Measurements from ENCODE around the gene CCL5. TPM values are rescaled to one million over a fixed set of nuclear protein-coding genes. Genes with fewer than 3 reads are reported as not detected.

Gene CCL5
- total RNA-seq, 6 donors from 2014 or later, result 11.5 to 17.6 (median 15.3) TPM

DNA sequence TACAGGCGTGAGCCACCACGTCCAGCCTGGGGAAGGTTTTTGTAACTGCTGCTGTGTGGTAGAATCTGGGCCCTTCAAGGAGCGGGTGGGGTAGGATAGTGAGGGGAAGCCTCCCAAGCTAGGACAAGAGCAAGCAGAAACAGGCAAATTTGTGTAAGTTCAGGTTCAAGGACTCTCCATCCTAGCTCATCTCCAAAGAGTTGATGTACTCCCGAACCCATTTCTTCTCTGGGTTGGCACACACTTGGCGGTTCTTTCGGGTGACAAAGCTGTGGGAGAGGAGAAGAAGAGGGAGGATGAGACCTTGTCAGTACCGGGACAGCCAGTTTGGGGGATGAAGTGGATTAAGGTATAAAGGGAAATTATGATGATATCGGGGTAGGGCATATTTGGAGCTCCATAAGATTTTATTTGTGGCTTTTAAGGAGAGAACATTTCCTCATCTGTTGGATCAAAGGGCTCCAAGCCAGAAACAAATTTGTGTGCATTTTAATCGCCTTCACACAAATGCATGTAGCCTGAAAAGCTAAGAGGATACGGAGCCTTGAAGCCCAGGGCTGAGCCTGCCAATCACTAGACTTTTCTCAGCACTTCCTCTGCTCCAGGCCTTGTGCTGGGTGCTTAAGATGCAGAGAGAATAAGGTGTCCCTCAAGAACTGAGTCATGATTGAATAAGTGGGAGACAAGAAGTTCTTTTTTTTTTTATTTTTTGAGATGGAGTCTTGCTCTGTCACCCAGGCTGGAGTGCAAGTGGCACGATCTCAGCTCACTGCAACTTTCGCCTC is 7.8 kb downstream of the CCL5 start:
- ATAC-seq (ENCODE audit: low FRiP score in 2 of 2) (no peak), DNase-seq (no peak)
- TF ChIP-seq EP300 (IDR thresholded peaks at IDR 0.05), result no peak
- no peak for TF ChIP-seq POLR2A (IDR thresholded peaks at IDR 0.05)
- TF ChIP-seq POLR2AphosphoS5 (IDR thresholded peaks at IDR 0.05), result no peak
- TF ChIP-seq CTCF (IDR thresholded peaks at IDR 0.05), result no peak
- H3K4me1 ChIP-seq, result no peaks in the 10 kb centered on the region
- no peaks in the 10 kb centered on the region for H3K36me3 ChIP-seq
- no peak overlapping the region for H3K27ac ChIP-seq
- WGBS, 2 donors, result 96 to 97% methylated on average over 12 of the region's 12 CpGs
- H3K4me3 ChIP-seq, result no peak overlapping the region
- H3K9me3 ChIP-seq, result no peaks in the 10 kb centered on the region
- no peaks in the 10 kb centered on the region for H3K27me3 ChIP-seq

DNA sequence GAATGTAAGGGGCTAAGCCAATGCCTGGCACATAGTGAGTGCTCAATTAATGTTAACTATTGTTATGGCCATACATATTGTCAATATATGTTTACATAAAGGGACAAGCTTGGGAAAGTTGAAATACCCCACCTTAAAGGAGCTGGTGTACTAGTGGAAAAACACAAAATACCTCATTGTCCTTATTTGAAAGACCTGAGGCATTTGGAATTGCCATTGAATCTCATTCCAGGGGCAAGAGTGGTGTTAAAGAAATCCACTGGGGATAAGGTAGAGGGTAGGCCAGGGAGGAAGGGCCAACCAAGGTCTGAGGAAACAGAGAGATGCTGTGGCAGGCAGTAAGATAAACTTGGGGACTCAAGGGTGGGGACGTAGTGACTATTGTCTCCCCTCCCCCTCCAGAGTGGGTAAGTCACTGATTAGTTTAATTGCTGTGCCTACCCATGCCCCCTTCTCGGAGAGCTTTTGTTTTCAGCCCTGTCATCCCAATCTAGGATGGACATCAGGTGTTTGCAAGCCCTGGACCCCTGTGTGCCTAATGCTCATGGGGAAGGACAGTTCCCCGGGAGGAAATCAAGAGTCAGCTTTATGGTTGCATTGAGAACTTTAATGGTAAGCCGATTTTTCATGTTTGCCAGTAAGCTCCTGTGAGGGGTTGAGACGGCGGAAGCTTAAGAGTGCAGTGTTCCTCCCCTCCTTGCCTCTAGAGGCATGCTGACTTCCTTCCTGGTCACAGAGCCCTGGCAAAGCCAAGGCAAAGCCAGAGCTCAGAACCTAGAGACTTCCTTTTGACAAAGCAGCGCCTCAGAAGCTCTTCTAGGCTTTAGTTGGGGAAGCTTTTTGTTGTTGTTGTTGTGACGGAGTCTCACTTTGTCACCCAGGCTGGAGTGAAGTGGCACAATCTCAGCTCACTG is 9.0 kb downstream of the CCL5 start:
- Histone ChIP-seq H3K27ac (no peak overlapping the region), H3K4me3 (no peak overlapping the region), H3K4me1 (peaks cover 0 to 5% (median 1%) of the 10 kb centered on the region in 4 donors), H3K9me3 (no peaks in the 10 kb centered on the region), H3K27me3 (no peaks in the 10 kb centered on the region), H3K36me3 (no peaks in the 10 kb centered on the region)
- DNase-seq (no peak), ATAC-seq (ENCODE audit: low FRiP score in 2 of 2) (peak in 1 of 2 donors; percentile 47)
- TF ChIP-seq POLR2A (IDR thresholded peaks at IDR 0.05) (no peak), POLR2AphosphoS5 (IDR thresholded peaks at IDR 0.05) (no peak), EP300 (IDR thresholded peaks at IDR 0.05) (no peak), CTCF (IDR thresholded peaks at IDR 0.05) (no peak)
- 49 to 57% methylated on average over 8 of the region's 8 CpGs for WGBS, 2 donors

DNA sequence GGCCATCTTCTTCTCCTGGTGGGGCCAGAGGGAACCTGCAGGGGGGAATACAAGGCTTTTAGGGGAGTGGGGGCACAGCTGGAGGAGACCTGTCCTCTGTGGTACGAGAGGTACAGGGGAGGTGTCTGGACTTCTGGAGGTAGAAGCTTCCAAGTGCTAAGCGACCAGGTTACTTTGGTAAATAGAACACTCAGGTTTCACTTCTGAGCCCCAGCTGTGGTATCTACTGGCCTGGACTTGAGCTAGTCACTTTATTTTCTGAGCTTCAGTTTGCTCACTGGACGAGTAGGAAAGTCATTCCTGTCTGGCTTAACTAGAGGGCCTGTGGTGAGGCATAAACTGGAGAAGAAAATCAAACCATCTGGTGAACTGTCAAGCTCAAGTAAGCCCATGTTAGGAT is 11.4 kb downstream of the CCL5 start, which contains the start of gene HEATR9:
Gene HEATR9 (minus strand): TSS at position 155 of the 400 bp plus-strand sequence. CDS start 149 bp downstream, at position 6.
- DNase-seq, result no peak
- Histone ChIP-seq H3K27me3 (no peaks in the 10 kb centered on the region), H3K4me1 (peaks cover 0 to 10% (median 3%) of the 10 kb centered on the region in 4 donors), H3K4me3 (no peak within 1 kb of the TSS), H3K27ac (no peak within 1 kb of the TSS), H3K36me3 (no peaks in the 10 kb centered on the region), H3K9me3 (no peaks in the 10 kb centered on the region)
- TF ChIP-seq POLR2AphosphoS5 (IDR thresholded peaks at IDR 0.05), result no peak
- no peak for TF ChIP-seq CTCF (IDR thresholded peaks at IDR 0.05)
- TF ChIP-seq POLR2A (IDR thresholded peaks at IDR 0.05), result no peak
- TF ChIP-seq EP300 (IDR thresholded peaks at IDR 0.05), result no peak
- WGBS, 2 donors, result 75 to 87% methylated on average over 3 of the region's 3 CpGs
- no peak for ATAC-seq (ENCODE audit: low FRiP score in 2 of 2)

DNA sequence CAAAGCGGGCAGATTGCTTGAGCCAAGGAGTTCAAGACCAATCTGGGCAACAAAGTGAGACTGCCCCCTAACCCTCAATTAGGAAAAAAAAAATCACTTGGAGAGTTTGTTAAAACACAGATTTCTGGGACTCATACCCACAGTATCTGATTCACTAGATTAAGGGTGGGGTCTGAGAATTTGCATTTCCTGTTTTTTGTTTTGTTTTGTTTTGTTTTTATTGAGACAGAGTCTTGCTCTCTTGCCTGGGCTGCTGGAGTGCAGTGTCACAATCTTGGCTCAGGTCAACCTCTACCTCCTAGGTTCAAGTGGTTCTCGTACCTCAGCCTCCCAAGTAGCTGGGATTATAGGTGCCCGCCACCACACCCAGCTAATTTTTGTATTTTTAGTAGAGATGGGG is 12.6 kb downstream of the CCL5 start:
- Histone ChIP-seq H3K4me3 (no peak overlapping the region), H3K36me3 (no peaks in the 10 kb centered on the region), H3K27me3 (no peaks in the 10 kb centered on the region), H3K27ac (no peak overlapping the region), H3K4me1 (peaks cover 0 to 10% (median 3%) of the 10 kb centered on the region in 4 donors), H3K9me3 (no peaks in the 10 kb centered on the region)
- no peak for ATAC-seq (ENCODE audit: low FRiP score in 2 of 2)
- WGBS, 2 donors, result 96 to 97% methylated on average over 3 of the region's 3 CpGs
- no peak for DNase-seq
- no peak for TF ChIP-seq POLR2AphosphoS5 (IDR thresholded peaks at IDR 0.05)
- TF ChIP-seq EP300 (IDR thresholded peaks at IDR 0.05), result no peak
- no peak for TF ChIP-seq CTCF (IDR thresholded peaks at IDR 0.05)
- no peak for TF ChIP-seq POLR2A (IDR thresholded peaks at IDR 0.05)
